ENCODE results near the gene DGKH.
A peak's percentile ranks its signal among the peaks of the same experiment; 100 is the strongest.

DGKH gene

GRCh38 chr13:42233726-42234125 lies 185.3 kb downstream of the DGKH start:
- no peak for DNase-seq

- no peak for DNase-seq
Measured at GRCh38 chr13:42239161-42239560, 190.7 kb downstream of the DGKH start.

DNA sequence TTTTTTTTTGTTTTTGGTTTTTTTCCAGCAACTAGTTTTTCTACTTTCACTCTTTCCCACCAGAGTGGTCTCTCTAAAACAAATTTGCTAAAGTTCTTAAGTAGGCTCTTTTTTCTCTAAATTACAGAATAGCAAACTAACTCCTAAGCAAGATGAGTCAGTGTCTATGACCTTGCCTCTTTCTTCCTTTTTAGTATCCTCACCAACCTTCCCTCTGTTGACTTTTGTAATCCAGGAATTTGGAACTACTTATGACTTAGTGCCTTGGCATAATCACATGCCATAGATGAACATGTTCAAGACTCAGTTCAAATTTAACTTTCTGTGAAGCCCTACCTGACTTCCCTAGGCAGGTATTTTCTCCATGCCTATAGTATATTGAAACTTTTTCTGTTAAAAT lies 191.2 kb downstream of the DGKH start:
- no peak for DNase-seq

GRCh38 chr13:42246541-42246940 lies 198.1 kb downstream of the DGKH start:
- no peak for DNase-seq

GRCh38 chr13:42247883-42248282 lies 199.4 kb downstream of the DGKH start:
- DNase-seq, result no peak

DNA sequence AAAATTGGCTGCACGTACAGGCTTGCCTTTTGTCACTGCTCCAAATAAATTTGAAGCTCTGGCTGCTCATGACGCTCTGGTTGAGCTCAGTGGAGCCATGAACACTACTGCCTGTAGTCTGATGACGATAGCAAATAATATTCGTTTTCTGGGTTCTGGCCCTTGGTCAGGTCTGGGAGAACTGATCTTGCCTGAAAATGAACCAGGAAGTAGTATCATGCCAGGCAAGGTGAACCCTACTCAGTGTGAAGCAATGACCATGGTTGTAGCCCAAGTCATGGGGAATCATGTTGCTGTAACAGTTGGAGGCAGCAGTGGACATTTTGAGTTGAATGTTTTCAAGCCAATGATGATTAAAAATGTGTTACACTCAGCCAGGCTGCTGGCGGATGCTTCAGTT lies 207.4 kb downstream of the DGKH start:
- no peak for DNase-seq

DNA sequence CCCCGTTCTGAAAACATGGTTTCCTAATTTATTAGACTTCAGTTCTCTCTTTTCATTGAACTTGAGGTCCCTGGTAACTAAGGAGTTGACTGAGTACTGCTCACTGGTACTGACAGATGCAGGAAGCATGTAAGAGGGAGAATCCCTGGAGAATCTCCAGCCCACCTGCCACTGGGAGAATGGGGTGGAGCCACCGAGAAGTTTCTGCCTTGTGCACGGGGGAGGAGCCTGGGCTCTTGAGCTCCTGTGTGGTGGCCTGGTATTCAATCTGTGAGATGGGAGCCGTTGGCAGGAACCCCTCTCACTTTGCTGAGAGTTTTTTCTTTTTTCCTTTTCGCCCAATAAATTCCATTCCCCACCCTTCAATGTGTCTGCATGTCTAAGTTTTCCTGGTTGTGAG lies 210.3 kb downstream of the DGKH start:
- DNase-seq, result no peak

GRCh38 chr13:42259515-42259914 lies 211.1 kb downstream of the DGKH start:
- no peak for DNase-seq

GRCh38 chr13:42260903-42261654 lies 212.6 kb downstream of the DGKH start:
- DNase-seq, result no peak

DNA sequence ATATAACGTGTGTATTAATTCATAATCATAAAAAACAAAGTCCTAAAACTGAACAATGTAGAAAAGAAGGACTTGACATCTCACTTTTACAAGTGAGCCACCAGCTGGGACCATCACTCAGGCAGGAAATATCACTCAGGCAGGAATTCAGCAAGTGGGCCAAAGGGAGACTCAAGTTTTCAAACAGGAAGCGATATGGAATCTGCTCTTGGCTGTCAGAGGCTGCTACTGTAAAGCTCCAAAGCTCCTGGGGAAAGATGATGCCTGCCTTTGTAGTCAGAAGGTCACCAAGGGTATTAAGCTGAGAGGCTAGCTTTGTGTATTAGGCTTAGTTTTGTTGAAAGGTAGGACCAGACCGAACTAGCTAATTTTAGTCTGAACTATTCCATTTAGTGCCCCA lies 218.0 kb downstream of the DGKH start:
- DNase-seq, result no peak

- DNase-seq, result no peak
Measured at GRCh38 chr13:42270160-42270856, 221.9 kb downstream of the DGKH start.

DNA sequence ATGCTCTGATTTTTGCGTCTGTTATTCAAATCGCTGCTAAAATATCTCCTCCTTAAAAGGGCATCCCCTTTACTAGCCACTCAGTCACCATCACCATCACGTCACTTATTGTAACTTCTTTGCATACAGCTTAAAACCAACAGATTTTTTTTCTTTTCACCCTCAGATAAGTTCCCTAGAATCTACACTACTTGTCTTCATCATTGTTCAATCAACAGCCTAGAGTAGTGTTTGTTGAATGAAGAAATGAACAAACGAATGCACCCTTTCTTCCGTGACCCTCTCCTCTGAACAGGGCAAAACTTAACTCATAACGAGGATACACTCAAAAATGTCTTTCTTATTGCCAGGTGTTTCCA lies 222.4 kb downstream of the DGKH start:
- DNase-seq, result no peak

DNA sequence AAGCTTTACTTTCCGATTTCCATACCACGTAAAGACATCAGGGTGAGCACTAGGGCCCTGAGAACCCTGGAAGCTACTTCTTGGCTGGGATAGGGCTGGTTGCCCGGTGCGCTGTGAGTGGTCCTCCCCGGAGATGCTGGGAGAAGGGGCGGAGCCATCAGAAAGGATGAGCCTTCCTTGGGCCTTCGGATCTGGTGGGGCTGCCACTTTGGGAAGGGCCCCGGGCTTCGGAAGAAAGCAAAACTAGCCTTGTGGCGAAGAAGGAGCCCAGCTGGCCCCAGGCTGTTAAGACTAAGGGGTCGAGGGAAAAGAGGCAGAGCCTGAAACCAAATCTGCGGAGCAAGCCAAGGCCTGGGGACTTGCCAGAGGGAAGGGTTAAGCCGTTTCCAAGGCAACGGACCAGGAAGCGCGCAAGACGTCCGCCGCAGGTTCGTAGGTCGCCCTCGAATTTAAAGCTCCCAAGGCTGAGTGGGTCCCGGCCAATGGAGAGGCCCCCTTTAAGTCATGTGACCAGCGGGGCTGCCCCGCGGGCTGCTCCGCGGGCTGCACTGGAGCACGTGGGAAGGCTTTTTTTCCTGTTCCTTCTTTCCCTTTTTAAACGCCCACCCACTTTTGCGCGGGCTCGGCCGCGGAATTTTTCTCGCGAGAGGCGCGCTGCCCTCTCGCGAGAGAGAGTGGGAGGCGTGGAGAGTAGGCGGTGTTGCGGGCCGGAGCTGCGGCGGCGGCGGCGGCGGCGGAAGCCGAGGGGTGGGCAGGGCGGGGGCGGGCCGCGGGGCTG lies 223.1 kb downstream of the DGKH start:
- DNase-seq, result peak; percentile 93

DNA sequence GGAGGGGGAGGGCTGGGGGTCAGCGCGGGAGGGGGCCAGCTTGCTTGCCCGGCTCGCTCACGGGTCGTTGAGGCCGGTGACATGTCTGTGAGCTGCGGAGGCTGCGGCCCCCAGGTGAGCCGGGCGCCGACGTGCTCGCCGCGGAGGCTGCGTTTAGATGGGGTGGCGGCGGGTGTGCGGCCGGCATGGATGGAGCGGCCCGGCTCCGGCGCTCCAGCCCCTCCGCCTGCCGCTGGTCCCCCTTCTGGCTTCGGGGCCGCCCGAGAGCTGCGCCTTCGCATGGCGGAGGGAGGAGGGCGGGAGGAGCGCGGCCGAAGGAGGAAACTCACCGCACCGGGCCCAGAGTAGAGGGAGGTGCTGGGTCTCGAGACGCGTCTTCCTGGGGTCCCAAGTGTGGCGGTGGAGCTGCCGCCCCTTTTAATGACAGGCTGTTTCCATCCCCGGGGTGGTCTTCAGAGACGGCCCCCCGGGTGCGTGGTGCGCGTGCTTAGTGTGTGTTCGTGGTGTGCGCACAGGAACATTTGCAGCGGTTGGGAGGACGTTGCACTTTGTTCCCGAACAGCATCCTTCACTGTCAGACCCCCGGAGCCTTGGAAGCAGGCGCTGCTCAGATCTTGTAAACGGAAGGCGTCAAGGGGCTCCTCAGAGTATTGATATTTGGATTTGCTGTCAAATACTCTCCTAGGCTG lies 223.8 kb downstream of the DGKH start, which contains the start of gene AKAP11:
AKAP11 (plus strand) TSS at position 38 of the 689 bp plus-strand sequence. CDS start 14,197 bp downstream, outside the sequence.
- no peak for DNase-seq

DNA sequence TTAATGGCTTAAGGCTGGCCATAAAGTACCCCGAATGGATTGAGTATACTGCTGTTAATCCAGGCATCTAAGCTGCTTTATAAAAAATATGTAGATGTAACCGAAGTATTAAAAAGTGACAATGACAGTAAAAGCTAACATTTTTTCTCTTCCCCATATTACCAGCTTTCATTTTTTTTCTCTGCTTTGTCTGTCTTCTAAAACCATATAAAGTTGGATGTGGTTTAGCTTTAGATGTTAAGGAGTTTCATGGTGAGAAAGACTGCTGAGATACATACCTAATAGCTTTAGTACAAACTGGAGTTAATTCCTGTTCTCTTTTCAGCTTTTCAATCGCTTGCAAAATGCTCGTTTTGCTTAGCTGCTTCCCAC lies 224.3 kb downstream of the DGKH start:
- DNase-seq, result no peak

DNA sequence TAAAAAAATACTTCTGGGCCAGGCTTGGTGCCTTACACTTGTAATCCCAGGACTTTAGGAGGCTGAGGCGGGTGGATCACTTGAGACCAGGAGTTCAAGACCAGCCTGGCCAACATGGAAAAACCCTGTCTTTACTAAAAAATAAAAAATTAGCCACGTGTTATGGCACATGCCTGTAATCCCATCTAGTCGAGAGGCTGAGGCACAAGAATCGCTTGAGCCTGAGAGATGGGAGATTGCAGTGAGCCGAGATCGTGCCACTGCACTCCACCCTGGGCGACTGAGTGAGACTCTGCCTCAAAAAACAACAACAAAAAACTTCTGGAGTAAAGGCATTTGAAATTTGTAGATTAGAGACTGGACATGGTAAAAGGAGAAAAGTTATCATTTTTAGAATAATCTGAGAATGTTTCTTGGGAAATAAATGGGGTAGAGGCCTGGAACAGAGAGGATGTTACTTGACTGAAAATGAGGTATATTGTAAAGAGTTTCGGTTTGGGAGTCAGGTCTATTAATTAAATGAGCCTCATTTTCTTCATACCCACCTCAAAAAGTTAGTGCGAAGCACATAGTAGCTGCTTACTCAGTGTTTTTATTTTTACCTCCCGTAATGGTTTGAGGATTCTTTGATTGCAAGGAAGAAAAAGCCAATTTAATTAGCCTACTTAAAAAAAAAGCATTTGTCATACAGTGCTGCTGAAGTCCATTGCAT lies 226.1 kb downstream of the DGKH start:
- no peak for DNase-seq

DNA sequence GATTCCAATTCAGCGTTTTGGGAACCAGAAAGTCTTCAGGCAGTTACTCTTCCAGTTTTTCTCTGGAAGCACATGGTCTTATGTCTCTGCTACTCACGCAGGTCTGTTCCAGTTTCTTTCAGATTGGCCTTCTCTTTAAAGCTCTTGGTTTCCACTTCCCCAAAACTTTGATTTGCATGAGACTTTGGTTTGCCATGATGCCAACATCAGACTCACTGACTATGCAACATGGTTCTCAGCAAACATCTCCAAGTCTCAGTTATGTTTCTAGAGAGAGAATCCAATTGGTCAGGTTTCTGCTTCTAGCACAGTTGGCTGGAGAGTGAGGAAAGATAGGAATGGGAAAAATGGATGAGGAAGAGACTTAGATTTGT lies 226.6 kb downstream of the DGKH start:
- no peak for DNase-seq

- DNase-seq, result no peak
Measured at GRCh38 chr13:42275506-42275905, 227.1 kb downstream of the DGKH start.

GRCh38 chr13:42276683-42277082 lies 228.2 kb downstream of the DGKH start:
- DNase-seq, result no peak

GRCh38 chr13:42277618-42278276 lies 229.3 kb downstream of the DGKH start:
- DNase-seq, result no peak

DNA sequence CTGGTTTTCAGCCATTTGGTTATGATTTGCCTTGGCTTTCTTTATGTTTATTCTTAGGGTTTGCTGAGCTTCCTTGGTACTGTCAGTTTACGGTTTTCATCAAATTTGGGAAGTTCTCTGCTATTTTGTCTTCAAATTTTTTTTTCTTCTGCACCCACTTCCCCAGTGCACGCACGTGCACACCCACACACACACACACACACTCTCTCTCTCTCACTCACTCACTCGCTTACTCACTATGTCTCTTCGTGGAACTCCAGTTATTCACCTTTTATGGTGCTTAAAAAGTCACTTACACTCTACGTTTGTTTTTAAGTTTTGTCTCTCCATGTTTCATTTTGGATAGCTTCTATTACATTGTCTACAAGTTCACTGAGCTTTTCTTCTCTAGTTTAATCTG lies 230.6 kb downstream of the DGKH start:
- DNase-seq, result no peak

- DNase-seq, result no peak
Measured at GRCh38 chr13:42279986-42280385, 231.5 kb downstream of the DGKH start.
